CD14-positive monocyte (primary cell): Measurements from ENCODE around the gene AIG1. TPM values are rescaled to one million over a fixed set of nuclear protein-coding genes. Genes with fewer than 3 reads are reported as not detected.

Source experiments
- DNase-seq, 3 donors: peaks; one replicate each; pipeline ENCODE4 v3.0.0-alpha.2; 2011 to 2022
- H2AFZ ChIP-seq: 2 replicates; pipeline ENCODE4 v1.6.0; 2012; ENCODE audit warnings: mild to moderate bottlenecking, low read depth, low read length, inconsistent platforms; ENCODE audit not compliant: insufficient read depth, poor library complexity, severe bottlenecking
- H3K27ac ChIP-seq, 2 donors: 1 replicate in 1 of 2; 2 replicates in 1 of 2; pipeline ENCODE4 v1.5.1; 2012 to 2013; ENCODE audit warnings: low read length in 2 of 2, control low read depth in 1 of 2, inconsistent platforms in 1 of 2, low read depth in 1 of 2, mild to moderate bottlenecking in 1 of 2
- H3K27me3 ChIP-seq, 2 donors: one replicate each; pipeline versions ENCODE4 v1.6.0 to v1.6.1; 2011 to 2013; ENCODE audit warnings: low read length in 2 of 2; ENCODE audit not compliant: control insufficient read depth in 2 of 2, insufficient read depth in 2 of 2
- H3K36me3 ChIP-seq, 2 donors: replicated peaks in 1 of 2; 1 replicate in 1 of 2; 2 replicates in 1 of 2; pipeline versions ENCODE4 v1.5.1 to v1.6.1; 2012 to 2013; ENCODE audit warnings: low read length in 2 of 2, control low read depth in 1 of 2, inconsistent platforms in 1 of 2, mild to moderate bottlenecking in 1 of 2; ENCODE audit not compliant: insufficient read depth in 2 of 2, control insufficient read depth in 1 of 2
- H3K4me1 ChIP-seq, 2 donors: 1 replicate in 1 of 2; 2 replicates in 1 of 2; pipeline versions ENCODE4 v1.5.1 to v1.6.1; 2012 to 2013; ENCODE audit warnings: low read length in 2 of 2, control low read depth in 1 of 2, inconsistent platforms in 1 of 2, mild to moderate bottlenecking in 1 of 2, moderate library complexity in 1 of 2; ENCODE audit not compliant: insufficient read depth in 2 of 2, control insufficient read depth in 1 of 2
- H3K4me2 ChIP-seq: replicated peaks from 2 replicates; pipeline ENCODE3; 2012; ENCODE audit warnings: low read length, moderate library complexity, mild to moderate bottlenecking; ENCODE audit not compliant: poor library complexity, severe bottlenecking; ENCODE audit errors: extremely low read depth
- H3K4me3 ChIP-seq, 3 experiments: fragments of 200-600 bp in 1 of 3; sonication (generic) in 1 of 3; replicated peaks in 1 of 3; 1 replicate in 2 of 3; 2 replicates in 1 of 3; pipeline ENCODE4 v1.5.1; 2011 to 2013; ENCODE audit warnings: low read length in 3 of 3, mild to moderate bottlenecking in 3 of 3, control low read depth in 2 of 3, low read depth in 2 of 3, inconsistent platforms in 1 of 3, moderate library complexity in 1 of 3
- H3K79me2 ChIP-seq: 2 replicates; pipeline ENCODE4 v1.6.0; 2012; ENCODE audit warnings: mild to moderate bottlenecking, control low read depth, inconsistent platforms, low read length, moderate library complexity; ENCODE audit not compliant: insufficient read depth
- H3K9ac ChIP-seq: 2 replicates; pipeline ENCODE4 v1.6.0; 2017; ENCODE audit warnings: low read length, mild to moderate bottlenecking; ENCODE audit not compliant: insufficient read depth, poor library complexity, severe bottlenecking
- H3K9me3 ChIP-seq, 2 donors: replicated peaks in 1 of 2; 1 replicate in 1 of 2; 2 replicates in 1 of 2; pipeline versions ENCODE4 v1.5.1 to v1.6.1; 2012 to 2013; ENCODE audit warnings: low read length in 2 of 2, control low read depth in 1 of 2; ENCODE audit not compliant: control insufficient read depth in 1 of 2, insufficient read depth in 1 of 2
- H4K20me1 ChIP-seq: 2 replicates; pipeline ENCODE4 v1.6.0; 2012; ENCODE audit warnings: mild to moderate bottlenecking, low read length, control low read depth, moderate library complexity; ENCODE audit not compliant: insufficient read depth
- H3K27ac Mint-ChIP-seq, 7 donors: one replicate each; pipeline ENCODE4 v1.8.0; 2020; ENCODE audit warnings: mild to moderate bottlenecking in 7 of 7, mixed read lengths in 7 of 7, moderate library complexity in 6 of 7, inconsistent platforms in 2 of 7
- H3K27me3 Mint-ChIP-seq, 3 donors: one replicate each; pipeline ENCODE4 v1.8.0; 2021 to 2022; ENCODE audit warnings: low read depth in 3 of 3, mild to moderate bottlenecking in 3 of 3, mixed read lengths in 3 of 3, moderate library complexity in 3 of 3, inconsistent platforms in 1 of 3
- H3K36me3 Mint-ChIP-seq, 2 donors: one replicate each; pipeline ENCODE4 v1.8.0; 2020; ENCODE audit warnings: mixed read lengths in 2 of 2, inconsistent platforms in 1 of 2, mild to moderate bottlenecking in 1 of 2
- H3K4me1 Mint-ChIP-seq: one replicate; pipeline ENCODE4 v1.8.0; 2020; ENCODE audit warnings: mild to moderate bottlenecking, mixed read lengths
- H3K4me3 Mint-ChIP-seq, 2 donors: one replicate each; pipeline ENCODE4 v1.8.0; 2020; ENCODE audit warnings: mild to moderate bottlenecking in 2 of 2, mixed read lengths in 2 of 2, moderate library complexity in 1 of 2
- H3K9me3 Mint-ChIP-seq, 7 donors: one replicate each; pipeline ENCODE4 v1.8.0; 2020 to 2022; ENCODE audit warnings: mixed read lengths in 7 of 7, mild to moderate bottlenecking in 6 of 7, moderate library complexity in 6 of 7, inconsistent platforms in 2 of 7
- CTCF ChIP-seq: fragments of 200-600 bp; IDR thresholded peaks from one replicate; pipeline ENCODE4 v1.8.0; 2022; ENCODE audit warnings: antibody characterized with exemption, mild to moderate bottlenecking
- whole genome bisulfite sequencing: methylation state at CpG from one replicate; pipeline ENCODE4 v1.1.5; 2013; ENCODE audit warnings: missing lambda C conversion rate; ENCODE audit not compliant: insufficient coverage; 5-methylcytosine and 5-hydroxymethylcytosine counted together
- intact Hi-C, 2 donors: fragments of 100-400 bp; cut with micrococcal nuclease; formaldehyde crosslinking; loops; one replicate each; pipeline versions ENCODE4 v1.15.0 to v1.15.1; 2023
- polyA plus RNA-seq, 3 donors: library from polyadenylated mRNA; depleted of rRNA in 1 of 3; unstranded in 2 of 3; stranded (reverse) in 1 of 3; fragments of 300-500 nt in 2 of 3; fragments of >200 nt in 1 of 3; fragmentation: Illumina TruSeq in 2 of 3; gene quantifications; 1 replicate in 2 of 3; 2 replicates in 1 of 3; pipeline ENCODE4 v1.2.3, GENCODE V29; 2012 to 2021

The AIG1 gene
- polyA plus RNA-seq, 3 donors: 6.7 to 7.6 (median 6.8) TPM

GRCh38 chr6:143232849-143233248 is 172.2 kb downstream of the AIG1 start:
- Mint-ChIP-seq H3K4me3 (no peak overlapping the region), H3K27me3 (no peaks in the 10 kb centered on the region), H3K4me1 (no peaks in the 10 kb centered on the region), H3K27ac (no peak overlapping the region), H3K9me3 (peaks cover 0 to 4% (median 0%) of the 10 kb centered on the region in 7 donors), H3K36me3 (no peaks in the 10 kb centered on the region)
- H3K9me3 ChIP-seq: no peaks in the 10 kb centered on the region
- no peaks in the 10 kb centered on the region for H3K4me1 ChIP-seq
- intact Hi-C loops: no loop called here
- TF ChIP-seq CTCF: peak; percentile 38
- no peak overlapping the region for H3K9ac ChIP-seq
- H3K79me2 ChIP-seq: no peaks in the 10 kb centered on the region
- WGBS: 100% methylated on average over 1 of the region's 4 CpGs
- no peaks in the 10 kb centered on the region for H4K20me1 ChIP-seq
- H3K27me3 ChIP-seq: no peaks in the 10 kb centered on the region
- H3K4me2 ChIP-seq: no peak overlapping the region
- no peak overlapping the region for H3K4me3 ChIP-seq
- peak in 1 of 3 donors; percentile 4 for DNase-seq
- H2AFZ ChIP-seq: no peak overlapping the region
- no peaks in the 10 kb centered on the region for H3K36me3 ChIP-seq
- no peak overlapping the region for H3K27ac ChIP-seq

DNA sequence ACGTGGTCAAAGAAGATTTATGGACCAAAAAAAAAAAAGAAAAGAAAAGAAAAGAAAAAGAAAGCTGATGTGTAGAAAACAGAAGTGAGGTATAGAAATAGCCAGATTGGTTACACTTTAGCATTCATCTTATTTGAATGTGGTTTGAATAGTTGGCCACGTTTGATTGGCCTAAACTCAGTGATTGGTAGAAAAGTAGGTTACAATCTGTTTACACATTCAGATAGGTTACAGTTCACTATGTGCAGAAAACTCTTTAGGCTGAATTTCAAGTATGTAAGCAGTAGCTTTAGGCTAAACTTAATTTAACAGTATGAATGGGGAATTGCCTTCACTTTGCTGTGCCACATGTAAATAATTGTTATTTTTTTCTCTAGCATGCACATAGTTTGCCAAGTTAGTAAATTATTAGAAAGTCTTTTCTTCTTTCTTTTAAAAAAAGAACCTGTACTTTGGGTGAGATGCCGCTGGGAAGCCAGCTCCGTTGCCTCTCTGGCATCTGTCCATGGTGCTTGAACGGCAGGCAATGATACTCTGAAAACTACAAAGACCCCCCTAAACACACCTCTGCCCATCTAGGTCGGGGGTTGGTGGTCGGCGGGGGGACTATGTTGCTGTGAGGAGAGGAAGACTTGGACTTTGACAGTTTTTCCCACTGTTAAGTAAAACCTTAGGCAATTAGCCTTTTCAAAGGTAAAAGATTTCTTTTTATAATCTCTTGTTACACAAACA is 173.0 kb downstream of the AIG1 start:
- no peak for TF ChIP-seq CTCF
- Histone ChIP-seq H3K4me3 (no peak overlapping the region), H3K4me1 (no peaks in the 10 kb centered on the region), H3K9me3 (no peaks in the 10 kb centered on the region), H4K20me1 (no peaks in the 10 kb centered on the region), H3K4me2 (no peak overlapping the region), H3K27me3 (no peaks in the 10 kb centered on the region), H3K9ac (no peak overlapping the region), H3K36me3 (no peaks in the 10 kb centered on the region), H3K79me2 (no peaks in the 10 kb centered on the region), H3K27ac (no peak overlapping the region), H2AFZ (no peak overlapping the region)
- Mint-ChIP-seq H3K4me1 (no peaks in the 10 kb centered on the region), H3K36me3 (no peaks in the 10 kb centered on the region), H3K27me3 (no peaks in the 10 kb centered on the region), H3K9me3 (peaks cover 0 to 9% (median 0%) of the 10 kb centered on the region in 7 donors), H3K4me3 (no peak overlapping the region), H3K27ac (no peak overlapping the region)
- no peak for DNase-seq
- intact Hi-C loops: no loop called here
- no CpG with 5 or more reads among the region's 8 CpGs for WGBS
